ENCODE measurements around the gene PTHLH. TPM values are rescaled to one million over a fixed set of nuclear protein-coding genes. Genes with fewer than 3 reads are reported as not detected.
A peak's percentile ranks its signal among the peaks of the same experiment; 100 is the strongest.

PTHLH gene
- total RNA-seq, 2 donors from 2014 or later, result 0.41 to 11.6 TPM

GRCh38 chr12:27979145-27979544, 6.6 kb upstream of the PTHLH start:
- intact Hi-C loops (cut with DNase I), result no loop called here
- ATAC-seq, result no peak

DNA sequence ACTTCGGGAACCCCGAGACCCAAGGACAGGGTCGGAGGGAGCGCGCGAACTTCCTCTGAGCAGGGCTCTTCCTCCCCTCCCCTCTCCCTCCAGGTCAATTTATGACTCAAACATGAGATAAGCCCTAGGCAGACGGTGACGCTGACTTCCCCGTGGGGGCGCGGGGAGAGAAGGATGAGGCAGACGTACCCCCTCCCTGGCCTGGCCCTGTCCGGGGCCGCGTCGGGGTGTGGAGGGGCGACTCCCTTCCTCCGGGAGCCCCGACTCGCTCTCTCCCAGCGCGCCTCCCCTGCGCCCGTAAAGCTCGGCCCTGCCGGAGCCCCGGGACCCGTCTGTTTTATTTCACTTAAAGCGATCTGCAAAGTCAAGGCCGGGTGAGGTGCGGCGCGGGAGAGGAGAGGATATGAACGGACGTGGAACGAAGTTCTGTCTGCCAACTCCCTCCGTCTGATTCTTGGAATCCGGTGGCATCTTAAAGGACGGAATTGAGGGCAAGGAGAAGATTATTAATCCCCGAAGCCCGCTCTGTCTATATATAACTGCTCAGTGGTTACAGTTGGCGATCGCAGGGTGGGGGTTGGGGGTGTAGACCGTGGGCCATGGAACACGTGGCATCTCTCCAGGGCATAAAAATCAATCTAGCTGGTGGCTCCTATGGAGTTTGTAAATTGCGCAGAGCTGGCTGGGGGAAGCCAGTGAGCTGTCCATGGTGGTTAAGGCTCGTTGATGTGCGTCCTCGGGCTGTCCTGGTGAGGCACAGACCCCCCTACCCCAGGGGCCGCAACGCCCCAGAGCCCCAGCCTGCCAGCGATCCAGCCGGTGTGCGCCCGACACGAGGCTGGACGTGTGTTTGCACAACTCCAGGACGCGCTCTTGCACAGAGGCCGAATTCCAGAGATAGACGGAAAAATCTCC, 2.9 kb upstream of the PTHLH start:
- DNase-seq (peak; percentile 56), ATAC-seq (peak; percentile 24 to 82)
- intact Hi-C loops (cut with DNase I), result no loop called here

More at GRCh38 chr12:27979145-27979544, 6.6 kb upstream of the PTHLH start:
- DNase-seq, result no peak

GRCh38 chr12:27974735-27975221, 2.2 kb upstream of the PTHLH start:
- DNase-seq, result no peak
- ATAC-seq, result no peak
- intact Hi-C loops (cut with DNase I), result no loop called here

DNA sequence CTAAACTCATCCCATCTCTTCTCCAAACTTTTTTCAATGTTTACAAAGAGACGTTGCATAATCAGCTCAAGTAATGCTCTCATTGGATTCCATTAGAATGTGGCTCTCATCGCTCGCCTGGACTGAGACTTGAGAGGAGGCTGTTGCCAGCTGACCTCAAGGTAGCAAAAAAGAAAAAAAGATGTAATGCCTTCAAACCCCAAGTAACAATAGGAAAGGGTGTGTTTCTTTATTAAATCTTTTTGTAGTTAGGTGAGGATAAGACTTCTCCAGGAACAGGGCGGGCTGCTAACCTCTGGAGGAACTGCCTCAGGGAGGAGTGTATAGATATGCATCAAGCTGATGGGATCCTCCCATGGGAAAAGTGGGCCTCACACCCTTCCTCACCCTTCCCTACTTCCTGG, 956 bp upstream of the PTHLH start:
- peak; percentile 22 for DNase-seq
- intact Hi-C loops (cut with DNase I), result no loop called here
- ATAC-seq, result no peak

DNA sequence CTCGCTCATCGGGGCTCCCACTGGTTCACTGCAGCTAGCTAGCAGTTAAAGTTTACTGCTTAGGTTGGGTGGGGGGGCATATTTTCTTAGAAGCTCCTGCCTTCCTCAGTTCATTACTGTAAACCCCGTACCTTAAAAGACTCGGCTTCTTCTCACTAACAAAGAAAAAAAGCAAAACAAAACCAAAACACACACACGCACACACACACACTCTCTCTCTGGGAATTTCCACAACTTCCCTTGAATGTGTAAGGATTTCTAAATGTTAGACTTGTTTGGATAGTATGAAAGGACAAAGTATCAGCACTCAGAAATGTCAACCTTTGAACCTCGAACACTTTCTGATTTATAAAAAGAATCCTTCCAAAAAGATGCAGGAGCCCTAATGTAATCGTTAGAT, 927 bp downstream of the PTHLH start:
- ATAC-seq (no peak), DNase-seq (no peak)
- intact Hi-C loops (cut with DNase I), result no loop called here

DNA sequence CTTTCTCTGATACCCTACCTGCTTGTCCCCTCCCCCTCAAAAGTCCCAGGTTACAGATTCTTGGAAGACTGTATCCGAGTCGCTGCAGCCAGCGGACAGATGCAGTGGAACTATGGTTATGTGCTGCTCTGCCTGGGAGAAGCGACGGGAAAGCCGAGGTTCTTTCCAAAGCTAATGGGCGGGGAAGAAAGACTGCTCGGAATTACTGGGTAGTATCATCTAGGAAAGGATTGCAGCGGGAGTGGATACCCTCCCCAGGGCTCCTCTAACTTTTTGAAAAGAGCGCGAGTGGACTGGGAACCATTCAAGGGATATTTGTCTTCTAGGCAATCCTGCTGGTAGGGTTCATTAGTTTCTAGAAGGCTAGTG, 1.4 kb downstream of the PTHLH start:
- ATAC-seq (no peak), DNase-seq (peak; percentile 21)
- intact Hi-C loops (cut with DNase I), result no loop called here

DNA sequence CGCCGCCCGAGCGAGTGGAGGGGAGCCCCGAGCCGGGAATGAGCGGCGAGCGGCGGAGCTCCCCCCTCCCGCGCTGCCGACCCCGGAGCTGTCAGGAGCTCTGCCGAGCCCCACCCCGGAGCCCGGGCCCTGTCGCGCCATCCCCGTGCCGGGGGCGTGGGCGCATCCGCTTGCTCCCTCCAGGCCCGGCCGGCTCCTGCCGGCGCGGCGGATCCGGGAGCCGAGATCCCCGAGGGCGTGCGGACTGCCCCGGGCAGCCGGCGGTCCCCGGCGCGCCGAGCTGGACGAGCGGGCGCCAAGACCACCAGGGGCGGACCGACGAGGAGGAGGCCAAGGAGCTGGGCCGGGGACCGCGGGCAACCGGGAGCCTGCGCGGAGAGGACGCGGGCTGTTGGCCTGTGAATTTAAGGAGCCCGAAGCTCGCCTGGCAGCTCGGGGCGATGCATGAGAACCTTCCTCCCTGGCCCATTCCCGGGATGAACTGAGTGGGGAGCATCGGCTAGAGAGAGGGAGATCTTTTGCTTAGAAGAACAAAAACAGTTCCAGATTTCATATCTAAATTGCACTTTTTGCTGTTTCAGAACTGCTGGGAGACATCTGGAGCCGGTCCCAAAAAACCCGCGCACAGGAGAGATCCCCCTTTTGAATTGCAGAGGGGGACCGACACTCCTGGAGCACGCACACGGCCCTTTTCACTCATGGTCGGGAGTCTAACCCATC, 2.0 kb downstream of the PTHLH start:
- ATAC-seq, result peak; percentile 39 to 45
- intact Hi-C loops (cut with DNase I), result no loop called here
- peak; percentile 42 for DNase-seq

DNA sequence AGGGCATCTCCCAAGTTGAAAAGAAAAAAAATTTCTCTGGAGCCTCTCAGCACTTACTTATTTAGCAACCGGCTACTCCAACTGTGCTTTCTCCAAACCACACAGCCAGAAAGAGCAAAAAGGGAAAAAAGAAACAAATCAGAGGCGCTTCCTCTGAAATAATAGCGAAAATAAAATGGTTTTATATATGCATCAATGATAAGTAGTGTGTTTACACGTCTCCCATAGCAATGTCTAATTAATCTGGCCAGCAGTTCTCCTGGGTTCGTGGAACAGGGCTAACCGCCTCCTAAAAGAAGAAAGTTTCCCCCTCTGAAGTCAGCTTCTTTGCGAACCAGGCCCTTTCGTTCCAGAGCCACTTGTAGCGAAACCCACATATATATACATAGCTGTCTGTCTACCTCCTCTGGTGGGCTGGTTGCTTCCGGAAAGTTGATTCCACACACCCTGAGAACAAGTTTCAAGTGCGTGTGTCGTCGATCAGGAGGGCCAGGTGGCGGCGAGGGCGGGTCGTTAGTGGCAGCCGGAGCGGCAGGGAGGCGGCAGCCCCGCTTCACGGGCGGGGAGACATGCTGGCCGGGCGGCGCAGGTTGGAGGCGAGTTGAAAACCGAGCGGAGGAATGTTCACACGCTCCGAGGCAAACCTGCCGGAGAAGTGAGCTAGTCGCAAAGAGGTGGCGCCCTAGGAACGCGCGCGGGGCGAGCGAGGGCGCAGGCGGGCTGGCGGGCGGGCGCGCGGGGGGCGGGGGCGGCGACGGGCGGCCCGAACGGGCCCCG, 2.7 kb downstream of the PTHLH start:
- ATAC-seq, result peak; percentile 48 to 58
- DNase-seq, result no peak
- intact Hi-C loops (cut with DNase I), result no loop called here

DNA sequence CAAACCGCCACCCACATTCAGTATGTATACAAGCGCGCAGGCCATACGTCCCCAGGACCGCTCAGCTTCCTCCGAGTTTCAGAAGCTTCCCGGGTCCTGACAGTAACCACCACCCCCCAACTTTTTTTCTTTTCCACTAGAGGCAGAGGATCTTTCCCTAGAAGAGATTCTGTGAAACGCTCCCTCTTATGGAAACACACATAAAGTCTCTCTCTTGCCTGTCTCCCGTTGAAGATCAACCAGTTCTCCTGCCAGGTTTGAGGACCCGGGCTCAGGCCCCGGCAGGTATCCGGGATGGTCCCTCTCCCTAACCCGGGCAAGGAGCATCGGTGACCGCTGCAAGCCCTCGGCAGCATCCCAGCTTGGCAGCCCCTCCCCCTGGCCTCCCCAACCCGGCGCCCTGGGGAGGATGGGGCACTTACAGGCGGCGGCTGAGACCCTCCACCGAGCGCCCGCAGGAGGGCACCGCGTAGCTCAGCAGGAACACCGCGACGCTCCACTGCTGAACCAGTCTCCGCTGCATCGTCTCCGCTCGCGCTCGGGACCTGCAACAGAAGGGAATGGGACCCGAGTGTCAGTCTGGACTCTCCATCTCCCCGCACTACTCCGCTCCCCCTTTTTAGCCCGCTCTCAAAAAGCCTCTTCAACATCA, 3.4 kb downstream of the PTHLH start:
- peak; percentile 24 to 48 for ATAC-seq
- intact Hi-C loops (cut with DNase I), result no loop called here
- DNase-seq, result peak; percentile 28

DNA sequence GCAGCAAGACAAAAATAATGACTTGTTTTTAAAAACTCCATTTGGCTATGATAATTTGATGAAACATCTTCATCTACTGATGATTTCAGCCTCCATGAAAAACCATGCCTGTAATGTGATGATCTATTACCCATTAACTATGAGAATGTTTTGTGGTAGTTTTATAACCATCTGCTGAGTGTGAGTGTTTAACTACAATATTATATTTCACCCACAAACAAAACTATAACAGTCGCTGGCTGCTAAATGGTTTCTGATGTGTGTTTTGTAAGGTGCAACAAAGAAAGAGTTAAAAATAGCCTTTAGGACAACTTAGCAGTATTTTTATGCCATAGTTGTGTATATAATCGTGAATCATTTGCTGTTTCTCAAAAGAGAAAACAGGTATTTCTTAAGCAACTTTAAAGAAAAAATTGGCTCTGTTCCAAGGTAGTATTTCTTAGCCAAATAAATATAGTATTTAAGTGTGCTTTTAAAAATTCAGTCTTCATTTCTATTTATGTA, 4.9 kb downstream of the PTHLH start:
- intact Hi-C loops (cut with DNase I), result no loop called here
- DNase-seq, result no peak

DNA sequence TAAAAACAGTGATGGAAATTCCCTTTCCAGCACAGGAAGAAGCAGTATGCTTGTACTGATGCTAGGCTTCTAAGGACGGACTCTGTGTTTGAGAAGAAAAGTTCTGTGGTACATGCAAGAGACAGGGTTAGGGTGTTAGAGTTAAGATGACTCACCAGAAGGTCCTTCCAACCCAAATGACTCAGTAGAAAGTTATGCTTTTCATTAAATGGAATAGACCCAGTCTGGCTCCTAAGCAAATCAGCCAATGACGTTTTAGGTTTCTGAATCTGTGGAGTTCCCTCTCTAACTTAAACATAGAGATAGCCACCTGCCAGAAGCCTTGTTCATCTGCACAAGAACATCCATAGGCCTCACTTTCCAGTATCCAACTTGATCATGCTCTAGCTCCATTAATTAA, 5.7 kb downstream of the PTHLH start:
- peak in 1 of 2 donors; percentile 81 for ATAC-seq
- intact Hi-C loops (cut with DNase I), result no loop called here

More for the DNA sequence above, 4.9 kb downstream of the PTHLH start:
- ATAC-seq, result no peak

GRCh38 chr12:27965966-27966365, 6.6 kb downstream of the PTHLH start:
- intact Hi-C loops (cut with DNase I), result no loop called here
- DNase-seq (no peak), ATAC-seq (no peak)

More for the DNA sequence above, 5.7 kb downstream of the PTHLH start:
- no peak for DNase-seq

DNA sequence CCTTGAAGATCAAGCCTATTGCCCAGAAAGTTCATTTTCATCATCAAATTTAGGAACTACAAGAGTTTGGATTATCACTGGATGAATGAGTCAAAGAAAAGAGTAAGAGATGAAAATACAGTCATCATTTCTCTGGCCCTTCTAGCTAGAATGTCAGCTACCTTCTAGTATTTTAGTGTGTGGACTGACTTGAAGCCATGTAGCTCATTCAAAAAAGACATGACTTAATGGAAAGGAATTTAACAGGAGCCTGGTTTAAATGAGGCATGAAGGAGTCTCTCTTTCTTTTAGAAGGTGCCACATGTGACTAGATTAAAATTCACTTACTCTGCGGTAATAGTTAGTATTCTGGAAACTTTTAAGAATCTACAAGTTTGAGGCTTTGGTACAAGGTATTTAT, 7.1 kb downstream of the PTHLH start:
- no peak for ATAC-seq
- intact Hi-C loops (cut with DNase I), result no loop called here
- no peak for DNase-seq

GRCh38 chr12:27964123-27964522, 8.4 kb downstream of the PTHLH start:
- intact Hi-C loops (cut with DNase I), result no loop called here
- DNase-seq, result no peak
- ATAC-seq, result no peak

DNA sequence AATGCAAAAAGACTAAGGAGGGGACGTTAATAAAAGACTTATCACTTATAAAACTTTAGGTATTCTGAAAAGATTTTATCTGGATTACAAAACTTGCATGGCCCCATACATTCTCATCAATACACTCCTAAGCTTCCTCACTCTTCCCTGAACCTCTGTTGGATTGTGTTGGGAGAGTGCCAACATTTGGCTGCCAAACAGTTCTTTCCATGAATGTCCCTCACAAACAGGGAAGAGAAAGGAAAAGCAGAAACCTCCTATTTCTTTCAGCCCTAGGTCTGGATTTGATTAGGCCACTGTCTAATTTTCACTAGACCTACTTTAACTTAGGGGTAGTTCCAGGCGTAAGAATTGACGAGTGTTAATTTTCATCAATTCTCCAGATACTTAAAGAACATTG, 11.7 kb downstream of the PTHLH start:
- no peak for ATAC-seq
- DNase-seq, result no peak
- intact Hi-C loops (cut with DNase I), result no loop called here

DNA sequence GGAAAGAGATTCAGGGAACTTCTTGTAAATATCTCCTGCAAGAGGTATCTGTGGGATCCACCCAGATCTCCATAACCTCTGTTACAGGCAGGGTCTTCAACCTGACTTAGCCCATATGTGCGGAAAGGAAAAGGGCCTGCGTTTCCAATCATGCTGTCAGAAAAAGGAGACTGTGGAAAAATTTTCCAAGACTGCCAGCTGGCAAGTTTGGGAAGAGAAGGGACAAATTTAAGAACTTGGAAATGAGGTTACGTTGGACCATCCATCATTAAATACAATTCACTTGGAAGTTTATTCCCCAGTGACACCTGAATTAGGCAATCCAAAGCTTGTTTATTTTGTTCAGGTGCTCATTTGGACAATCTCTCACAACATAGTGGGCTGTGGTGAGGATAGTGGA, 13.9 kb downstream of the PTHLH start:
- no peak for DNase-seq
- intact Hi-C loops (cut with DNase I), result no loop called here

GRCh38 chr12:27957366-27957765, 15.2 kb downstream of the PTHLH start:
- ATAC-seq (no peak), DNase-seq (no peak)
- intact Hi-C loops (cut with DNase I), result no loop called here

More for the DNA sequence above, 13.9 kb downstream of the PTHLH start:
- no peak for ATAC-seq

GRCh38 chr12:27953817-27954216, 18.7 kb downstream of the PTHLH start:
- DNase-seq (no peak), ATAC-seq (no peak)
- intact Hi-C loops (cut with DNase I), result no loop called here

DNA sequence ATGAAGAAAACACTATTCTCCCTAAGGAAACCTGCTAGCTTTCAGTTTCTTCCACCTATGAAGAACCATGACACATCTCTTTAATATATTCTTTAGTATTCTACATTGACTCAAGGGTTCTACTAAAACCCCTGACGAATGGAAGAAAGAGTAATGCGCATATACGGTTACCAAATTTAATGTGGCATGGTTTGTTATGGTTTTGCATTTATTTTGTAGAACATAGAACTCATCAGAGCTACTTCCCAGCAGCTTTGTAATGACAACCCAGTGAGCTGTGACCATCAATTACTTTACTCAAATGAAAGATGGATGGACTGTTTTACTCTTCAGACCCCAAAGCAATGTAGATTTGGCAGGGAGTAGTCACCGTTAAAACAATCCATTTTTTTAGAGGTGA, 19.2 kb downstream of the PTHLH start:
- ATAC-seq (no peak), DNase-seq (no peak)
- intact Hi-C loops (cut with DNase I), result no loop called here

Data from left cardiac atrium (tissue), 4 donors.